GM12878 (cell line): ENCODE data around the gene TBC1D10B. TPM values are rescaled to one million over a fixed set of nuclear protein-coding genes. Genes with fewer than 3 reads are reported as not detected.
A peak's percentile ranks its signal among the peaks of the same experiment; 100 is the strongest.

ENCODE experiments used
- ASH2L ChIP-seq: fragments of 300-600, 200-600 bp; sonication (generic); IDR thresholded peaks from 2 replicates; pipeline ENCODE4 v1.6.1; 2017; ENCODE audit warnings: low read depth, mild to moderate bottlenecking, borderline replicate concordance
- ATF7 ChIP-seq: fragments of 450-650 bp; IDR thresholded peaks from 2 replicates; pipeline ENCODE4 v1.6.1; 2016; ENCODE audit warnings: low read depth, mild to moderate bottlenecking
- CHD4 ChIP-seq: fragments of 200-600 bp; sonication (generic); IDR thresholded peaks from 2 replicates; pipeline ENCODE4 v1.6.1; 2016; ENCODE audit warnings: mild to moderate bottlenecking
- CUX1 ChIP-seq: IDR thresholded peaks from 2 replicates; pipeline ENCODE4 v1.6.1; 2012; ENCODE audit warnings: improper control_type of control experiment, low read depth, low read length; ENCODE audit not compliant: insufficient replicate concordance
- DPF2 ChIP-seq: fragments of 450-650 bp; IDR thresholded peaks from 2 replicates; pipeline ENCODE4 v1.6.1; 2017; ENCODE audit warnings: mild to moderate bottlenecking
- ETV6 ChIP-seq, 2 experiments: fragments of 450-650 bp in 1 of 2; IDR thresholded peaks in 1 of 2; conservative IDR thresholded peaks in 1 of 2; 2 replicates each; pipeline ENCODE4 v1.6.1; 2014; ENCODE audit warnings: antibody characterized with exemption in 1 of 2, borderline replicate concordance in 1 of 2, low read depth in 1 of 2, mild to moderate bottlenecking in 1 of 2, moderate library complexity in 1 of 2
- IKZF1 ChIP-seq: fragments of 450-650 bp; conservative IDR thresholded peaks from 2 replicates; pipeline ENCODE4 v1.6.1; 2017; ENCODE audit warnings: antibody characterized with exemption, mild to moderate bottlenecking
- KDM1A ChIP-seq: fragments of 200-600 bp; sonication (generic); IDR thresholded peaks from 2 replicates; pipeline ENCODE4 v1.6.1; 2016; ENCODE audit warnings: borderline replicate concordance
- KLF5 ChIP-seq: fragments of 450-650 bp; IDR thresholded peaks from 2 replicates; pipeline ENCODE4 v1.6.1; 2014; ENCODE audit warnings: mild to moderate bottlenecking; ENCODE audit not compliant: partially characterized antibody
- MEF2B ChIP-seq: fragments of 450-650 bp; IDR thresholded peaks from 2 replicates; pipeline ENCODE4 v1.6.1; 2018; ENCODE audit warnings: mild to moderate bottlenecking, moderate library complexity; ENCODE audit not compliant: partially characterized antibody, poor library complexity, severe bottlenecking
- NFYB ChIP-seq: IDR thresholded peaks from 2 replicates; pipeline ENCODE4 v1.6.1; 2011; ENCODE audit warnings: low read depth, mild to moderate bottlenecking, low read length, improper control_type of control experiment, moderate library complexity; ENCODE audit not compliant: insufficient read depth
- POLR2AphosphoS2 ChIP-seq: IDR thresholded peaks from 2 replicates; pipeline ENCODE4 v1.6.1; 2011; ENCODE audit warnings: low read depth, mild to moderate bottlenecking, low read length, improper control_type of control experiment, moderate library complexity
- PRDM15 ChIP-seq: fragments of 450-650 bp; formaldehyde crosslinking; IDR thresholded peaks from 2 replicates; pipeline ENCODE4 v1.4.0; 2020; ENCODE audit warnings: mild to moderate bottlenecking, moderate library complexity
- RCOR1 ChIP-seq: conservative IDR thresholded peaks from 2 replicates; pipeline ENCODE4 v1.6.1; 2012; ENCODE audit warnings: low read depth, low read length, improper control_type of control experiment
- RFX5 ChIP-seq: IDR thresholded peaks from 2 replicates; pipeline ENCODE4 v1.6.1; 2011; ENCODE audit warnings: low read depth, low read length, improper control_type of control experiment
- SP1 ChIP-seq: IDR thresholded peaks from one replicate; pipeline ENCODE4 v1.6.1; 2011; ENCODE audit warnings: low read depth, low read length
- TAF1 ChIP-seq: IDR thresholded peaks from 2 replicates; pipeline ENCODE4 v1.6.1; 2011; ENCODE audit warnings: mild to moderate bottlenecking, low read depth, low read length, borderline replicate concordance
- ZNF24 ChIP-seq: fragments of 450-650 bp; IDR thresholded peaks from 2 replicates; pipeline ENCODE4 v1.6.1; 2017; ENCODE audit warnings: antibody characterized with exemption, mild to moderate bottlenecking
- polyA plus RNA-seq, 11 experiments: library from polyadenylated mRNA; depleted of rRNA in 4 of 11; unstranded in 6 of 11; stranded (reverse) in 5 of 11; fragments of >200 nt; fragmentation: Nextera tagmentation in 4 of 11; fragmentation: Illumina TruSeq in 1 of 11; extraction: Ambion mirVana in 4 of 11; extraction: Trizol in 1 of 11; gene quantifications; 1 replicate in 1 of 11; 2 replicates in 10 of 11; pipeline versions ENCODE4 v1.2.1 to v1.2.3, GENCODE V29; 2011 to 2016; ENCODE audit warnings: inconsistent platforms in 2 of 11, missing spikeins in 2 of 11, low read depth in 1 of 11
- total RNA-seq, 4 experiments: library from RNA; depleted of rRNA in 3 of 4; stranded (reverse); fragments of >200 nt in 3 of 4; fragmentation: Illumina TruSeq in 1 of 4; extraction: Trizol in 1 of 4; gene quantifications; 2 replicates each; pipeline versions ENCODE4 v1.2.1 to v1.2.3, GENCODE V29; 2013 to 2021
- TF ChIP-seq, protein P1 (sequence below), 3 experiments: IDR thresholded peaks in 2 of 3; conservative IDR thresholded peaks in 1 of 3; 2 replicates each; pipeline ENCODE4 v1.5.1; 2011; ENCODE audit warnings: low read depth in 3 of 3, low read length in 3 of 3, mild to moderate bottlenecking in 3 of 3, control low read depth in 2 of 3, moderate library complexity in 2 of 3, inconsistent platforms in 1 of 3, mixed read lengths in 1 of 3; ENCODE audit not compliant: control insufficient read depth in 2 of 3, insufficient read depth in 1 of 3; ENCODE audit errors: extremely low read depth in 1 of 3

TBC1D10B gene
- total and polyA plus RNA-seq, 10 of the 15 experiments (the other 5 are each of a cell fraction or from before 2014, with no cell fraction given): 2.2 to 51.2 (median 11.6) TPM

- TF ChIP-seq ATF7 (peak; percentile 97), RFX5 (peak; percentile 81), NFYB (peak; percentile 85), TAF1 (no peak), RCOR1 (no peak), KLF5 (peak; percentile 80), ASH2L (no peak), CUX1 (no peak), SP1 (peak; percentile 96), IKZF1 (no peak), PRDM15 (CRISPR knock-in tag) (no peak), POLR2AphosphoS2 (no peak), DPF2 (peak; percentile 99), ZNF24 (no peak), ETV6 (conservative IDR thresholded peaks at IDR 0.05 in 1 of 2, IDR thresholded peaks at IDR 0.05 in 1 of 2; ENCODE audit: borderline replicate concordance in 1 of 2, low read depth in 1 of 2) (no peak), MEF2B (no peak), CHD4 (no peak), KDM1A (no peak)
- TF ChIP-seq, protein P1, sequence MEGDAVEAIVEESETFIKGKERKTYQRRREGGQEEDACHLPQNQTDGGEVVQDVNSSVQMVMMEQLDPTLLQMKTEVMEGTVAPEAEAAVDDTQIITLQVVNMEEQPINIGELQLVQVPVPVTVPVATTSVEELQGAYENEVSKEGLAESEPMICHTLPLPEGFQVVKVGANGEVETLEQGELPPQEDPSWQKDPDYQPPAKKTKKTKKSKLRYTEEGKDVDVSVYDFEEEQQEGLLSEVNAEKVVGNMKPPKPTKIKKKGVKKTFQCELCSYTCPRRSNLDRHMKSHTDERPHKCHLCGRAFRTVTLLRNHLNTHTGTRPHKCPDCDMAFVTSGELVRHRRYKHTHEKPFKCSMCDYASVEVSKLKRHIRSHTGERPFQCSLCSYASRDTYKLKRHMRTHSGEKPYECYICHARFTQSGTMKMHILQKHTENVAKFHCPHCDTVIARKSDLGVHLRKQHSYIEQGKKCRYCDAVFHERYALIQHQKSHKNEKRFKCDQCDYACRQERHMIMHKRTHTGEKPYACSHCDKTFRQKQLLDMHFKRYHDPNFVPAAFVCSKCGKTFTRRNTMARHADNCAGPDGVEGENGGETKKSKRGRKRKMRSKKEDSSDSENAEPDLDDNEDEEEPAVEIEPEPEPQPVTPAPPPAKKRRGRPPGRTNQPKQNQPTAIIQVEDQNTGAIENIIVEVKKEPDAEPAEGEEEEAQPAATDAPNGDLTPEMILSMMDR (IDR thresholded peaks at IDR 0.05 in 2 of 3, conservative IDR thresholded peaks at IDR 0.05 in 1 of 3; ENCODE audit: control insufficient read depth in 2 of 3, extremely low read depth in 1 of 3, insufficient read depth in 1 of 3, low read depth in 3 of 3, low read length in 3 of 3): peak in 2 of 3 experiments; percentile 13 to 24; a peak in 3 of 6 replicates
These were observed at the start of gene TBC1D10B (continued) for GRCh38 chr16:30370456-30371247.
